H1 (cell line): ENCODE measurements around the gene KCNAB2. TPM values are rescaled to one million over a fixed set of nuclear protein-coding genes. Genes with fewer than 3 reads are reported as not detected.

Source experiments
- CTCF ChIA-PET: fragments of 300-600 bp; sonication (Branson Sonifier 250); formaldehyde crosslinking; loops from one replicate; lab custom pipeline; 2021; ENCODE audit not compliant: partially characterized antibody; lab: Charles Lee
- POLR2A ChIA-PET: fragments of 300-600 bp; sonication (Branson Sonifier 250); formaldehyde crosslinking; loops from one replicate; lab custom pipeline; 2021; ENCODE audit warnings: inconsistent platforms; ENCODE audit not compliant: partially characterized antibody; lab: Charles Lee
- DNase-seq, 2 experiments: peaks; one replicate each; pipeline versions ENCODE4 v3.0.0 to v3.0.0-alpha.2; 2010 to 2022; ENCODE audit warnings: low spot score in 2 of 2, low read depth in 1 of 2, mixed read lengths in 1 of 2
- FAIRE-seq: peaks from 2 replicates; lab custom pipeline; 2011; peaks lifted over from hg19 to GRCh38; lab: Jason Lieb, UNC
- H2AFZ ChIP-seq: 2 replicates; pipeline ENCODE4 v1.8.1; 2012; ENCODE audit warnings: low read length, inconsistent platforms
- H2AK5ac ChIP-seq: 2 replicates; pipeline ENCODE4 v1.6.1; 2013; ENCODE audit warnings: low read depth, low read length
- H2BK120ac ChIP-seq: replicated peaks from 2 replicates; pipeline ENCODE3; 2013; ENCODE audit warnings: low read depth, low read length, inconsistent platforms
- H2BK12ac ChIP-seq: 2 replicates; pipeline ENCODE4 v1.6.1; 2013; ENCODE audit warnings: low read depth, low read length
- H2BK15ac ChIP-seq: 2 replicates; pipeline ENCODE4 v1.6.1; 2013; ENCODE audit warnings: low read length
- H2BK20ac ChIP-seq: 2 replicates; pipeline ENCODE4 v1.6.1; 2013; ENCODE audit warnings: low read length
- H2BK5ac ChIP-seq: 2 replicates; pipeline ENCODE4 v1.6.1; 2013; ENCODE audit warnings: low read depth, low read length
- H3K14ac ChIP-seq: 2 replicates; pipeline ENCODE4 v1.6.1; 2013; ENCODE audit warnings: inconsistent platforms; ENCODE audit not compliant: insufficient read length
- H3K18ac ChIP-seq: 2 replicates; pipeline ENCODE4 v1.6.1; 2013; ENCODE audit warnings: low read length; ENCODE audit errors: extremely low read depth
- H3K23ac ChIP-seq: 2 replicates; pipeline ENCODE4 v1.6.1; 2013; ENCODE audit warnings: inconsistent platforms; ENCODE audit not compliant: insufficient read length
- H3K23me2 ChIP-seq: 2 replicates; pipeline ENCODE4 v1.6.1; 2013; ENCODE audit warnings: low read depth, low read length
- H3K27ac ChIP-seq: 2 replicates; pipeline ENCODE4 v1.6.1; 2011; ENCODE audit warnings: low read depth, low read length, inconsistent platforms
- H3K27me3 ChIP-seq, 4 experiments: replicated peaks in 1 of 4; 1 replicate in 1 of 4; 2 replicates in 3 of 4; pipeline versions ENCODE4 v1.6.1 to v1.8.1; 2011 to 2013; ENCODE audit warnings: low read length in 3 of 4, mild to moderate bottlenecking in 3 of 4, inconsistent platforms in 2 of 4, mixed read lengths in 2 of 4, moderate library complexity in 1 of 4; ENCODE audit not compliant: control insufficient read depth in 3 of 4, insufficient read depth in 3 of 4; ENCODE audit errors: extremely low read depth in 1 of 4
- H3K36me3 ChIP-seq, 4 experiments: 2 replicates each; pipeline versions ENCODE4 v1.6.1 to v1.8.1; 2011 to 2013; ENCODE audit warnings: mild to moderate bottlenecking in 4 of 4, low read length in 3 of 4, moderate library complexity in 2 of 4, control low read depth in 1 of 4, inconsistent platforms in 1 of 4; ENCODE audit not compliant: insufficient read depth in 4 of 4, control insufficient read depth in 2 of 4
- H3K4ac ChIP-seq: replicated peaks from 2 replicates; pipeline ENCODE3; 2013; ENCODE audit warnings: low read length, low read depth, mixed read lengths, inconsistent platforms; ENCODE audit not compliant: insufficient read length
- H3K4me1 ChIP-seq, 4 experiments: replicated peaks in 1 of 4; 1 replicate in 1 of 4; 2 replicates in 3 of 4; pipeline versions ENCODE4 v1.6.1 to v1.8.1; 2011 to 2013; ENCODE audit warnings: low read length in 3 of 4, inconsistent platforms in 2 of 4, mixed read lengths in 1 of 4; ENCODE audit not compliant: insufficient read depth in 4 of 4, control insufficient read depth in 3 of 4
- H3K4me2 ChIP-seq, 2 experiments: 2 replicates each; pipeline versions ENCODE4 v1.6.1 to v1.8.1; 2011 to 2013; ENCODE audit warnings: low read depth in 2 of 2, low read length in 2 of 2, control low read depth in 1 of 2, inconsistent platforms in 1 of 2, mild to moderate bottlenecking in 1 of 2; ENCODE audit not compliant: insufficient read depth in 1 of 2
- H3K4me3 ChIP-seq, 4 experiments: fragments of 200-600, 300-600 bp in 1 of 4; sonication (generic), shearing (Covaris generic), sonication (Bioruptor Twin) in 1 of 4; 2 replicates each; pipeline versions ENCODE4 v1.5.1 to v1.8.1; 2011 to 2016; ENCODE audit warnings: low read length in 4 of 4, low read depth in 3 of 4, control low read depth in 2 of 4, inconsistent platforms in 2 of 4, mild to moderate bottlenecking in 2 of 4, mixed read lengths in 1 of 4, moderate library complexity in 1 of 4; ENCODE audit not compliant: insufficient read depth in 2 of 4; ENCODE audit errors: extremely low read depth in 1 of 4
- H3K56ac ChIP-seq: replicated peaks from 2 replicates; pipeline ENCODE3; 2013; ENCODE audit warnings: low read depth, mild to moderate bottlenecking, mixed read lengths, low read length, inconsistent platforms; ENCODE audit not compliant: insufficient read length
- H3K79me1 ChIP-seq: 2 replicates; pipeline ENCODE4 v1.6.1; 2013; ENCODE audit warnings: low read depth, low read length, control low read depth
- H3K79me2 ChIP-seq, 2 experiments: 2 replicates each; pipeline versions ENCODE4 v1.6.1 to v1.8.1; 2012 to 2013; ENCODE audit warnings: low read length in 2 of 2, mild to moderate bottlenecking in 2 of 2, inconsistent platforms in 1 of 2; ENCODE audit not compliant: insufficient read depth in 2 of 2, control insufficient read depth in 1 of 2
- H3K9ac ChIP-seq, 4 experiments: replicated peaks in 1 of 4; 1 replicate in 1 of 4; 2 replicates in 3 of 4; pipeline versions ENCODE4 v1.6.1 to v1.8.1; 2011 to 2013; ENCODE audit warnings: low read depth in 3 of 4, low read length in 3 of 4, control low read depth in 2 of 4, mild to moderate bottlenecking in 2 of 4, moderate library complexity in 2 of 4, inconsistent platforms in 1 of 4; ENCODE audit errors: extremely low read depth in 1 of 4
- H3K9me3 ChIP-seq, 2 experiments: 2 replicates each; pipeline versions ENCODE4 v1.6.1 to v1.8.1; 2012 to 2013; ENCODE audit warnings: mild to moderate bottlenecking in 2 of 2, moderate library complexity in 2 of 2, control low read depth in 1 of 2, inconsistent platforms in 1 of 2, low read depth in 1 of 2, low read length in 1 of 2, mixed read lengths in 1 of 2; ENCODE audit not compliant: insufficient read depth in 2 of 2
- H4K20me1 ChIP-seq, 2 experiments: replicated peaks in 1 of 2; 2 replicates each; pipeline versions ENCODE3 to v1.8.1; 2011 to 2013; ENCODE audit warnings: inconsistent platforms in 2 of 2, low read length in 2 of 2, mild to moderate bottlenecking in 1 of 2; ENCODE audit not compliant: insufficient read depth in 2 of 2, control insufficient read depth in 1 of 2
- H4K5ac ChIP-seq: 2 replicates; pipeline ENCODE4 v1.6.1; 2013; ENCODE audit warnings: low read length, low read depth, mixed read lengths, inconsistent platforms; ENCODE audit not compliant: insufficient read length
- H4K8ac ChIP-seq: 2 replicates; pipeline ENCODE4 v1.8.0; 2013; ENCODE audit warnings: mild to moderate bottlenecking, moderate library complexity, low read length, inconsistent platforms; ENCODE audit not compliant: insufficient read depth; ENCODE audit errors: extremely low read depth
- H4K91ac ChIP-seq: replicated peaks from 2 replicates; pipeline ENCODE3; 2013; ENCODE audit warnings: low read length, mixed read lengths, inconsistent platforms; ENCODE audit not compliant: insufficient read length
- CEBPB ChIP-seq: IDR thresholded peaks from 2 replicates; pipeline ENCODE4 v1.6.1; 2012; ENCODE audit warnings: low read depth, low read length
- CHD2 ChIP-seq: IDR thresholded peaks from 2 replicates; pipeline ENCODE4 v1.6.1; 2012; ENCODE audit warnings: low read length, improper control_type of control experiment
- EZH2 ChIP-seq: fragments of 200-600 bp; sonication (generic); IDR thresholded peaks from 2 replicates; pipeline ENCODE4 v1.7.1; 2012; ENCODE audit warnings: low read depth, mild to moderate bottlenecking, moderate library complexity, low read length, inconsistent platforms; ENCODE audit not compliant: severe bottlenecking
- FOSL1 ChIP-seq: IDR thresholded peaks from 2 replicates; pipeline ENCODE4 v1.6.1; 2011; ENCODE audit warnings: mild to moderate bottlenecking, low read depth, low read length, moderate library complexity; ENCODE audit not compliant: insufficient read depth
- GABPA ChIP-seq: IDR thresholded peaks from 2 replicates; pipeline ENCODE4 v1.6.1; 2011; ENCODE audit warnings: mild to moderate bottlenecking, low read length, moderate library complexity, borderline replicate concordance; ENCODE audit not compliant: insufficient read depth
- HDAC2 ChIP-seq, 2 experiments: fragments of 300-600 bp in 1 of 2; sonication (generic) in 1 of 2; IDR thresholded peaks; 2 replicates each; pipeline ENCODE4 v1.6.1; 2011 to 2012; ENCODE audit warnings: low read depth in 2 of 2, low read length in 2 of 2, mild to moderate bottlenecking in 2 of 2, moderate library complexity in 2 of 2, borderline replicate concordance in 1 of 2, inconsistent platforms in 1 of 2
- HDAC6 ChIP-seq: IDR thresholded peaks from one replicate; pipeline ENCODE4 v1.7.1; 2012; ENCODE audit warnings: low read depth, mild to moderate bottlenecking, inconsistent platforms, low read length, moderate library complexity
- KDM4A ChIP-seq: IDR thresholded peaks from one replicate; pipeline ENCODE4 v1.7.1; 2012; ENCODE audit warnings: low read depth, mild to moderate bottlenecking, moderate library complexity, low read length, inconsistent platforms; ENCODE audit not compliant: severe bottlenecking
- POLR2AphosphoS5 ChIP-seq: IDR thresholded peaks from 2 replicates; pipeline ENCODE4 v1.6.1; 2011; ENCODE audit warnings: low read depth, low read length
- SAP30 ChIP-seq: fragments of 300-600 bp; sonication (generic); IDR thresholded peaks from 2 replicates; pipeline ENCODE4 v1.7.1; 2012; ENCODE audit warnings: low read length, moderate library complexity, mild to moderate bottlenecking, inconsistent platforms; ENCODE audit not compliant: insufficient read depth, insufficient replicate concordance
- SIN3A ChIP-seq, 2 experiments: IDR thresholded peaks in 1 of 2; conservative IDR thresholded peaks in 1 of 2; 2 replicates each; pipeline ENCODE4 v1.6.1; 2011 to 2012; ENCODE audit warnings: low read length in 2 of 2, improper control_type of control experiment in 1 of 2, low read depth in 1 of 2, mild to moderate bottlenecking in 1 of 2
- TCF12 ChIP-seq: IDR thresholded peaks from 2 replicates; pipeline ENCODE4 v1.6.1; 2011; ENCODE audit warnings: low read depth, mild to moderate bottlenecking, low read length
- TEAD4 ChIP-seq: IDR thresholded peaks from 2 replicates; pipeline ENCODE4 v1.6.1; 2012; ENCODE audit warnings: low read depth, low read length, inconsistent platforms, mixed read lengths
- WGBS, 2 experiments: shearing (Covaris generic) in 1 of 2; methylation state at CpG; one replicate each; pipeline versions ENCODE4 v1.1.6 to v1.1.7; 2013 to 2015; ENCODE audit warnings: low lambda C conversion rate in 2 of 2, mixed read lengths in 2 of 2, inconsistent platforms in 1 of 2, low coverage in 1 of 2, missing lambda C conversion rate in 1 of 2; ENCODE audit not compliant: insufficient replicate concordance in 2 of 2, insufficient coverage in 1 of 2, insufficient read length in 1 of 2; ENCODE audit errors: extremely low coverage in 1 of 2, missing lambda C conversion rate in 1 of 2; 5-methylcytosine and 5-hydroxymethylcytosine counted together
- polyA plus RNA-seq, 7 experiments: library from polyadenylated mRNA; depleted of rRNA in 3 of 7; stranded (reverse) in 5 of 7; unstranded in 2 of 7; fragments of >200 nt in 5 of 7; fragments of 200-250 nt in 2 of 7; gene quantifications; 1 replicate in 5 of 7; 2 replicates in 1 of 7; 4 replicates in 1 of 7; pipeline versions ENCODE4 v1.2.1 to v1.2.3, GENCODE V29; 2011 to 2013; ENCODE audit warnings: missing spikeins in 2 of 7, mixed read lengths in 2 of 7
- total RNA-seq: library from RNA; stranded (reverse); fragmentation: NEBNext Ultra II Directional; extraction: Animal tissue kit (Norgen Biotek cat#: 25700); gene quantifications from 2 replicates; pipeline ENCODE4 v1.2.1, GENCODE V29; 2021

Gene KCNAB2
- total and polyA plus RNA-seq, 2 of the 8 experiments (the other 6 are each of a cell fraction or from before 2014, with no cell fraction given): 4.5 to 7.0 TPM

DNA sequence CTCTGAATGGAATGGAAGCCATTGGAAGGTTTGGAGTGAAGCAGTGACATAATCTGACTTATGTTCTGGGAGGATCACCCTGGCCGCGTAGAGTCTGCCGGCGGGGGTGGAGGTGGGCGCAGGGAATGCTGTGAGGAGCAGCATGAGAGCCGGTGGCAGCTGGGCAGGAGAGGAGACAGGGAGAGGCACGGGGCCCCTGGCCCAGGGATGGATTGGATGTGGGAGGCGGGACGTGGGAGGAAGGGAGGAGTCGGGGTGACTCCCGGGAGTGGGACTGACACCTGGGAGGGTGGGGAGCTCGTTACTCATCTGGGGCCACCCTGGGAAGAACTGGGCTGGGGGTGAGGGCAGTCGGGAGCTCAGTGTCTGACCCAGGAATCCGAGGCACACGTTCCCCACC is 10.4 kb upstream of the KCNAB2 start:
- Histone ChIP-seq H3K36me3 (no peaks in the 10 kb centered on the region), H3K23me2 (peaks cover 12% of the 10 kb centered on the region; the same call in 1 of the 2 replicates), H2AFZ (no peak overlapping the region), H3K9me3 (no peaks in the 10 kb centered on the region), H3K56ac (no peak overlapping the region), H3K9ac (no peak overlapping the region), H2AK5ac (no peak overlapping the region), H4K20me1 (peaks cover 0 to 9% of the 10 kb centered on the region in 2 experiments), H3K4ac (no peak overlapping the region), H3K14ac (no peak overlapping the region), H3K79me1 (peaks cover 3% of the 10 kb centered on the region; the same call in 1 of the 2 replicates), H3K27ac (no peak overlapping the region), H4K8ac (no peak overlapping the region; the same call in 1 of the 2 replicates), H3K18ac (no peak overlapping the region), H3K79me2 (no peaks in the 10 kb centered on the region), H2BK12ac (no peak overlapping the region), H3K4me2 (no peak overlapping the region), H4K5ac (no peak overlapping the region), H2BK20ac (no peak overlapping the region), H4K91ac (no peak overlapping the region), H2BK15ac (no peak overlapping the region), H3K23ac (no peak overlapping the region), H2BK120ac (no peak overlapping the region), H3K4me1 (peaks cover 0 to 13% (median 7%) of the 10 kb centered on the region in 4 experiments; a peak in 5 of 7 replicates), H3K27me3 (peaks cover 0 to 5% (median 2%) of the 10 kb centered on the region in 4 experiments; a peak in 4 of 7 replicates), H3K4me3 (no peak overlapping the region), H2BK5ac (no peak overlapping the region)
- WGBS, 2 experiments: 90% methylated on average over 15 of the region's 15 CpGs; no CpG with 5 or more reads in 1 of the 2 experiments
- ChIA-PET POLR2A (no interaction called here), CTCF (interaction anchor here (0.6 to 4.3 kb wide), 21 partner anchors 9 to 1915 kb away, joined by 3 to 32 read pairs (median 8); partner anchors contain the start of gene KCNAB2)
- FAIRE-seq (no peak), DNase-seq (no peak)
- TF ChIP-seq TCF12: no peak
- TF ChIP-seq GABPA: no peak
- TF ChIP-seq CHD2: no peak
- no peak for TF ChIP-seq SAP30
- TF ChIP-seq EZH2: no peak
- no peak for TF ChIP-seq TEAD4
- TF ChIP-seq FOSL1: no peak
- no peak for TF ChIP-seq KDM4A
- TF ChIP-seq SIN3A (conservative IDR thresholded peaks at IDR 0.05 in 1 of 2, IDR thresholded peaks at IDR 0.05 in 1 of 2; ENCODE audit: low read depth in 1 of 2, low read length in 2 of 2): no peak
- no peak for TF ChIP-seq HDAC2 (IDR thresholded peaks at IDR 0.05; ENCODE audit: borderline replicate concordance in 1 of 2, low read depth in 2 of 2, low read length in 2 of 2)
- no peak for TF ChIP-seq HDAC6
- no peak for TF ChIP-seq CEBPB
- TF ChIP-seq POLR2AphosphoS5: no peak
